Measurements from ENCODE around the gene SVEP1.
"Not testable (repeated sequence)": the region's sequence is repeated elsewhere in the genome, so short reads cannot be mapped to it uniquely, and the experiment has no call there.

Gene SVEP1

GRCh38 chr9:110578575-110579033 lies 937 bp downstream of the SVEP1 start:
- no peak for DNase-seq (ENCODE audit: low read depth)

GRCh38 chr9:110575945-110576344 lies 3.6 kb downstream of the SVEP1 start:
- no peak for DNase-seq (ENCODE audit: low read depth)

GRCh38 chr9:110575169-110575568 lies 4.4 kb downstream of the SVEP1 start:
- DNase-seq (ENCODE audit: low read depth), result no peak

- DNase-seq (ENCODE audit: low read depth), result no peak
Measured at GRCh38 chr9:110573305-110573704, 6.2 kb downstream of the SVEP1 start.

GRCh38 chr9:110571801-110572483 lies 7.6 kb downstream of the SVEP1 start:
- DNase-seq (ENCODE audit: low read depth), result no peak

- no peak for DNase-seq (ENCODE audit: low read depth)
Measured at GRCh38 chr9:110566156-110566555, 13.4 kb downstream of the SVEP1 start.

GRCh38 chr9:110561826-110562225 lies 17.7 kb downstream of the SVEP1 start:
- no peak for DNase-seq (ENCODE audit: low read depth)

GRCh38 chr9:110559869-110560268 lies 19.7 kb downstream of the SVEP1 start:
- DNase-seq (ENCODE audit: low read depth), result no peak

GRCh38 chr9:110555551-110556331 lies 23.8 kb downstream of the SVEP1 start:
- no peak for DNase-seq (ENCODE audit: low read depth)

- DNase-seq (ENCODE audit: low read depth), result no peak
Measured at GRCh38 chr9:110546411-110546871, 33.1 kb downstream of the SVEP1 start.

- DNase-seq (ENCODE audit: low read depth), result no peak
Measured at GRCh38 chr9:110545705-110546104, 33.8 kb downstream of the SVEP1 start.

GRCh38 chr9:110543631-110544051 lies 35.9 kb downstream of the SVEP1 start:
- DNase-seq (ENCODE audit: low read depth), result no peak

- no peak for DNase-seq (ENCODE audit: low read depth)
Measured at GRCh38 chr9:110541950-110542349, 37.6 kb downstream of the SVEP1 start.

- no peak for DNase-seq (ENCODE audit: low read depth)
Measured at GRCh38 chr9:110538647-110539041, 40.9 kb downstream of the SVEP1 start.

GRCh38 chr9:110537841-110538646 lies 41.5 kb downstream of the SVEP1 start:
- DNase-seq (ENCODE audit: low read depth), result no peak

- DNase-seq (ENCODE audit: low read depth), result no peak
Measured at GRCh38 chr9:110536822-110537221, 42.7 kb downstream of the SVEP1 start.

- DNase-seq (ENCODE audit: low read depth), result not testable (repeated sequence)
Measured at GRCh38 chr9:110534162-110534561, 45.4 kb downstream of the SVEP1 start.

GRCh38 chr9:110532908-110533665 lies 46.5 kb downstream of the SVEP1 start:
- no peak for DNase-seq (ENCODE audit: low read depth)

GRCh38 chr9:110531776-110532175 lies 47.8 kb downstream of the SVEP1 start:
- no peak for DNase-seq (ENCODE audit: low read depth)

GRCh38 chr9:110531241-110531640 lies 48.3 kb downstream of the SVEP1 start:
- not testable (repeated sequence) for DNase-seq (ENCODE audit: low read depth)

GRCh38 chr9:110528645-110529044 lies 50.9 kb downstream of the SVEP1 start:
- no peak for DNase-seq (ENCODE audit: low read depth)

GRCh38 chr9:110526426-110526825 lies 53.1 kb downstream of the SVEP1 start:
- no peak for DNase-seq (ENCODE audit: low read depth)

Measured in T follicular helper cell (primary cell).